Right lobe of liver (tissue), 6 donors: ENCODE results near the gene KCNN3. TPM values are rescaled to one million over a fixed set of nuclear protein-coding genes. Genes with fewer than 3 reads are reported as not detected.

ENCODE experiments used
- ATAC-seq, 4 donors: fragments of 200-7000 bp; cut with Tn5 transposase; one replicate each; pipeline ENCODE4 v1.9.1; 2020; ENCODE audit warnings: mild to moderate bottlenecking in 4 of 4, moderate library complexity in 4 of 4
- DNase-seq, 3 donors: peaks; one replicate each; pipeline ENCODE4 v3.0.0-alpha.2; 2020
- H3K27ac ChIP-seq, 3 donors: fragments of 200-600 bp; one replicate each; pipeline ENCODE4 v1.8.0; 2022
- H3K27me3 ChIP-seq, 2 donors: fragments of 200-600 bp; one replicate each; pipeline ENCODE4 v1.8.0; 2022
- H3K36me3 ChIP-seq, 4 donors: fragments of 200-600 bp; sonication (generic) in 1 of 4; one replicate each; pipeline versions ENCODE4 v1.5.1 to v1.8.0; 2017 to 2022; ENCODE audit warnings: control low read depth in 1 of 4
- H3K4me1 ChIP-seq, 4 donors: fragments of 200-600 bp; sonication (generic) in 1 of 4; one replicate each; pipeline versions ENCODE4 v1.5.1 to v1.8.0; 2017 to 2022; ENCODE audit warnings: control low read depth in 1 of 4
- H3K4me3 ChIP-seq, 3 donors: fragments of 200-600 bp; one replicate each; pipeline ENCODE4 v1.8.0; 2022
- H3K9me3 ChIP-seq, 4 donors: fragments of 200-600 bp; sonication (generic) in 1 of 4; one replicate each; pipeline versions ENCODE4 v1.5.1 to v1.8.0; 2017 to 2022; ENCODE audit warnings: control low read depth in 1 of 4
- POLR2A ChIP-seq: fragments of 450-650 bp; IDR thresholded peaks from one replicate; pipeline ENCODE4 v1.6.1; 2017; ENCODE audit warnings: antibody characterized with exemption, mild to moderate bottlenecking
- WGBS: methylation state at CpG from one replicate; pipeline ENCODE4 v1.1.6; 2018; ENCODE audit warnings: low coverage, low lambda C conversion rate; ENCODE audit not compliant: insufficient coverage; ENCODE audit errors: missing lambda C conversion rate; 5-methylcytosine and 5-hydroxymethylcytosine counted together
- intact Hi-C, 2 donors: fragments of 100-400 bp; cut with DNase I; formaldehyde crosslinking; loops; one replicate each; pipeline versions ENCODE4 v1.11.2 to v1.14.1; 2022
- total RNA-seq, 6 experiments: library from RNA; depleted of rRNA in 2 of 6; stranded (reverse); fragments of >200 nt in 2 of 6; fragmentation: NEBNext Ultra II Directional in 3 of 6; extraction: Animal tissue kit (Norgen Biotek cat#: 25700) in 3 of 6; gene quantifications; one replicate each; pipeline versions ENCODE4 v1.1.0 to v1.2.4, GENCODE V29; 2016 to 2023
- TF ChIP-seq, protein P1 (sequence below), 4 donors: fragments of 200-600 bp in 3 of 4; fragments of 450-650 bp in 1 of 4; IDR thresholded peaks; one replicate each; pipeline versions ENCODE4 v1.5.1 to v1.8.0; 2016 to 2022; ENCODE audit warnings: antibody characterized with exemption in 4 of 4, mild to moderate bottlenecking in 2 of 4
- donor health status: DM: no; HTN: yes; CAD: no.
- donor health status: DM: no; HTN: no; CAD: no.
- donor health status: DM: no; HTN: no; CAD: no.
- donor health status: DM: no; HTN: yes; CAD: no.
- donor health status: DM: no; HTN: yes; CAD: no.

Gene KCNN3
- total RNA-seq, 6 experiments from 2014 or later: 0.15 to 0.64 (median 0.32) TPM

DNA sequence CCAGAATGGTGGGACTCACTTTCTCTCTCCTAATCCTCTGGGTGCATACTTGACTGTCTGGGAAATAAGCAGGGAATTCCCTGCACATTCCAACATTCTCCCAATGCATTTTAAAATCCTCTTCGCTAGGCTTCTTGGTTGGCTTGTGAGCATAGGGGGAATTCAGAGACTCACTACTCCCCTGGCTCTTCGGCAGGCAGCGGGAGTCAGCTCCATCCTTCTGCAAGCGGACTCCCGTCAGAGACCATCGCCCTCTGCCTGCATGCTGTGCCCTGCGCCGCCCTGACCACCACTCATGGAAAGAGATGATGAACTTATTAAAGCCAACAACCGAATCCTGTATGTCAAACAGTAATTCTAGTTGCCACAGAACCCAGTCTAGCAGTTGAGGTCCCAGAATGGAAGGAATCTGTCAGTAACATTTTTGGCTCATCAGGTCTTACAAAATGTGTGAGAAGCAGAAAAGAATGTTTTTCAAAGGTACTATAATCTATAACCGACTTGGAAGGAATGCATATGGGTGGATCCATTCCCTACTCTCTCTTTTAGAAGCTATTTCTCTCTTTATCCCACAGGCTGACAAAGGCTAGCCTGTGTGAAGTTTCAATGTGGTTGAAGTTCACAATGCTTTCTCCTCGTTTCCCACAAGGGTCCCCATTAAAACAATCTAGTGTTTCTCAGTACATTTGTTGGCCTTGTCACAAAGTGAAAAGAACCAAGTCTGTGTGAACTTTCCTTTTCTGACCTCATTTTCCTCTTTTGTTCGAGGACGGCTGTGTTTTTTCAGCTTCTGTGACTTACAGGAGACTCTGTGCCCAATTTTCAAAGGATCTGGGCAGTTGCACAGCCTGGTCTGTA is 143.0 kb downstream of the KCNN3 start:
- H3K36me3 ChIP-seq: no peaks in the 10 kb centered on the region
- 66% methylated on average over 10 of the region's 13 CpGs for WGBS
- H3K9me3 ChIP-seq: no peaks in the 10 kb centered on the region
- H3K27ac ChIP-seq: no peak overlapping the region
- intact Hi-C loops: no loop called here
- H3K27me3 ChIP-seq: no peaks in the 10 kb centered on the region
- no peak for ATAC-seq
- H3K4me3 ChIP-seq: no peak overlapping the region
- H3K4me1 ChIP-seq: no peaks in the 10 kb centered on the region
- TF ChIP-seq, protein P1, sequence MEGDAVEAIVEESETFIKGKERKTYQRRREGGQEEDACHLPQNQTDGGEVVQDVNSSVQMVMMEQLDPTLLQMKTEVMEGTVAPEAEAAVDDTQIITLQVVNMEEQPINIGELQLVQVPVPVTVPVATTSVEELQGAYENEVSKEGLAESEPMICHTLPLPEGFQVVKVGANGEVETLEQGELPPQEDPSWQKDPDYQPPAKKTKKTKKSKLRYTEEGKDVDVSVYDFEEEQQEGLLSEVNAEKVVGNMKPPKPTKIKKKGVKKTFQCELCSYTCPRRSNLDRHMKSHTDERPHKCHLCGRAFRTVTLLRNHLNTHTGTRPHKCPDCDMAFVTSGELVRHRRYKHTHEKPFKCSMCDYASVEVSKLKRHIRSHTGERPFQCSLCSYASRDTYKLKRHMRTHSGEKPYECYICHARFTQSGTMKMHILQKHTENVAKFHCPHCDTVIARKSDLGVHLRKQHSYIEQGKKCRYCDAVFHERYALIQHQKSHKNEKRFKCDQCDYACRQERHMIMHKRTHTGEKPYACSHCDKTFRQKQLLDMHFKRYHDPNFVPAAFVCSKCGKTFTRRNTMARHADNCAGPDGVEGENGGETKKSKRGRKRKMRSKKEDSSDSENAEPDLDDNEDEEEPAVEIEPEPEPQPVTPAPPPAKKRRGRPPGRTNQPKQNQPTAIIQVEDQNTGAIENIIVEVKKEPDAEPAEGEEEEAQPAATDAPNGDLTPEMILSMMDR (IDR thresholded peaks at IDR 0.05): no peak
- DNase-seq: no peak

DNA sequence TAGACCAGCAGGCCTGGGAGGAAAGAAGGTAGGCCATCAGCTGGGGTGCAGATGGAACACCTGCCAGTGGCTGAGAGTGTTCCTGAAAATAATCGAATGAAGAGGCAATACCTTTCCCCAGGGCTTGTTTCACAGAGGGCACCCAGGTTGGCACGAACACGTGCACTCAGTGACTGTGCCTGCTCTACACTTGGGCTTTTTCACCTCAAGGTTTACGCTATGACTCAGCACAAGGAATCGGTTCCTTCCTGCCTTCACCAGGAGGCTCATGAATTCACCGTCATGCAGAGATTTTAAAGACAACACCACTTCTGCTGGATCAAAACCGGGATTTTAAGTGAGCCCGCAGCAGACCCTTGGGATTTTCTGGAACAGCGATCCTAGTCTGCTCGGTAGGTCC is 143.6 kb downstream of the KCNN3 start:
- TF ChIP-seq, protein P1 (IDR thresholded peaks at IDR 0.05): no peak
- TF ChIP-seq POLR2A: no peak
- no peaks in the 10 kb centered on the region for H3K27me3 ChIP-seq
- no peak overlapping the region for H3K27ac ChIP-seq
- H3K9me3 ChIP-seq: no peaks in the 10 kb centered on the region
- no peaks in the 10 kb centered on the region for H3K36me3 ChIP-seq
- H3K4me1 ChIP-seq: peaks cover 0 to 2% (median 0%) of the 10 kb centered on the region in 4 donors
- no peak overlapping the region for H3K4me3 ChIP-seq
- DNase-seq: no peak
- no peak for ATAC-seq
- 72% methylated on average over 7 of the region's 10 CpGs for WGBS
- intact Hi-C loops: no loop called here

DNA sequence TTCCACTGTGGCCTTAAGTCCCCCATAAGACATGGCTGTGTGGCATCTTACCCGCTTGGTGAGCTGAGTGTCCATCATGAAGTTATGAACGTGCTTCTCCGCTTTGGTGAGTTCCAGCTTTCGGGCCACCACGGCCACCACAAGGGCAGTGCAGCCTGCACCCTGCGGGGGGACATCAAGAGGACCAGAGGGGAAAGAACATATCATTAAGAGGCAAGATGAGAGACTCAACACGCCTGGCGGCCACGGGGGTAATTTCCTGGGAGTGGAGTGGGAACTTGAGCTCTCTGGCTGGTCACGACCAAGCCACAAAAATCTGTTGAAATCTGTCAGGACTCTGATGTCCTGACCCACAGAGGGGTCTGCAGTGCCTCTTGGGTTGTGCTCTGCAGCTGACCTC is 144.2 kb downstream of the KCNN3 start:
- H3K4me3 ChIP-seq: no peak overlapping the region
- ATAC-seq: no peak
- H3K36me3 ChIP-seq: no peaks in the 10 kb centered on the region
- WGBS: 68% methylated on average over 4 of the region's 10 CpGs
- H3K27me3 ChIP-seq: no peaks in the 10 kb centered on the region
- H3K27ac ChIP-seq: no peak overlapping the region
- no peak for DNase-seq
- no peak for TF ChIP-seq POLR2A
- TF ChIP-seq, protein P1 (IDR thresholded peaks at IDR 0.05): no peak
- peaks cover 0 to 2% (median 0%) of the 10 kb centered on the region in 4 donors for H3K4me1 ChIP-seq
- intact Hi-C loops: no loop called here
- H3K9me3 ChIP-seq: no peaks in the 10 kb centered on the region

DNA sequence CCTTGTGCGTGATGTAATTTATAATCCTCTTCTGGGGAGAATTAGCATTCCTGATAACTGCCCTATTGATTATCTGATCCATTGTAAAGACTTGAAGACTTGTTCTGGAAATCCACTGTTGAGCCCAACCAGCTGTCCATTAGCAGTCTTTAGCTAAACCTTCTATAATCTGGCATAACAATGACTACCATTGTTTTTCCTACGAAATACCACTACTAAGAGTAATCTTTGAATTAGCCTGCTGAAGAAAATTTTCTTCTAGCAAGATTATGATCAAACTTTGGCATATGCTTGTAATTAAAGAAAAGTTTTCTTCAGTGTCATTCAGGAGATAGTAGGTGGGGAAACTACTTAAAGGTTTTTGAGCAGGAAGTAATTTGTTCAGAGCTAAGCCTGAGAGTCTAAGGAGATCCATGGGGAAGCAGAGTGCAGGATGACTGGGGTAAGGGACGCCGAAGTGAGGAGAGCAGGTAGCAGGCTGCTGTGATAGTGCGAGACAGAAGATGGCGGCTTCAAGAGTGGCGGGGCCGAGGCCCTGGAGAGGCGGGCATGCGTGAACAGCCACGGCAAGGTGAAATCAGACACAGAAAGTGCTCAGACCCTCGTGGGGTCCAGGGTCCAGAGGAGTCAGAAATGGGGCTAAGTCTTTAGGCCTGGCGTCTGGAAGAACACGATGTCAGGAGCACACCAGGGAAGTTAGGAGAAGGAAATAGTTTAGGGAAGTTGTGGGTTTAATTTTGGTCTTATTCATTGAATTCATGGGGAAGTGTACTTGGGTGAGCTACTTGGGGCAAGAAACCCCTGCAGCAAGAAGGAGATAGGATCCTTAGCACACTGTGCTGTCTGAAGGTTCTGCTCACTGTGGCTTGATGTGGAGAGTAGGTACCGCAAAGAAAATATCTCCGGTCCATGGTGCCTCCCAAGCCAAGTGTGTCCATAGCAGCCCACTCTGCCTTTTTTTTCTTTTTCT is 149.5 kb downstream of the KCNN3 start:
- Histone ChIP-seq H3K4me1 (peaks cover 0 to 2% (median 0%) of the 10 kb centered on the region in 4 donors), H3K4me3 (no peak overlapping the region), H3K36me3 (no peaks in the 10 kb centered on the region), H3K27ac (no peak overlapping the region), H3K9me3 (no peaks in the 10 kb centered on the region), H3K27me3 (no peaks in the 10 kb centered on the region)
- intact Hi-C loops: no loop called here
- WGBS: 76% methylated on average over 16 of the region's 16 CpGs
- TF ChIP-seq, protein P1 (IDR thresholded peaks at IDR 0.05): no peak
- TF ChIP-seq POLR2A: no peak
- ATAC-seq (peak in 3 of 4 donors; percentile 46 to 63 (median 61)), DNase-seq (no peak)
